CD4-positive, alpha-beta T cell treated with Interleukin-6 for 4 hours (primary cell): ENCODE results near the gene TAAR5.
"Not testable (repeated sequence)": the region's sequence is repeated elsewhere in the genome, so short reads cannot be mapped to it uniquely, and the experiment has no call there.

Source experiments
- DNase-seq: peaks from one replicate; pipeline ENCODE4 v3.0.0-alpha.2; 2020; ENCODE audit warnings: mixed read lengths

TAAR5 gene

DNA sequence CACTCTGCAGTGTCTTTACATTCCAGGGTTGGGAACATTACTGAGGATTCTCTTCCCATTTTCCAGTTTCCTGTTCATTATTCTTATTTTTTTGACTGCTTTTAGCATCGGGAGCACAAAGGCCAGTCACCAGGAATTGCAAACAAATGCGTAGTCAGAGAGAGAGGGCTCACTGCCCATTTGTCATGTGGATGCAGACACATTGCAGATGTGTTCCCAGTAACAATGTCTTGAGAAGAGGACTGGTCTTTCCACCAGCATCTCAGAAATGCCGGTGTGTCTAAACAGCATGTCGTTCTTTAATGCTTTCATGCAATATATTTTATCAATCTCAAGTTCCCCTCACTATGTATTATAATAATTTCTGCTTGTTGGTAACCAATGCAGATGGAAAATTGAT, 20.4 kb downstream of the TAAR5 start:
- no peak for DNase-seq

DNA sequence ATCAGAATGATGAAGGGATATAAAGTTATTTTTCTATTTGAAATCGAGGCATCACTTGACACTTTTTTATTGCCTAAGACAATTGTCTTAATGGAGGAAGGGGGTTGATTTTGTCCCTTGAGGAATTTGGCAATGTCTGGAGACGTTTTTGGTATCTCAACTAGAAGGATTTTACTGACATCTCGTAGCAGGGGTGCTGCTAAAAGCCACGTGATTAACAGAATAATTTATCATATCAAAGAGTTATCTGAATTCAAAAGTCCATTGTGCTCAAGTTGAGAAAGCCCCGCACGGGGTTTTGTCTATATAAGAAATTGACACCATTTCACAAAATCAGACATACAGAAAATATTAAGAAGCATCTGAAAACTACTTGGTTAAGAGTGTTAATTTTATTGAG, 20.9 kb downstream of the TAAR5 start:
- no peak for DNase-seq

DNA sequence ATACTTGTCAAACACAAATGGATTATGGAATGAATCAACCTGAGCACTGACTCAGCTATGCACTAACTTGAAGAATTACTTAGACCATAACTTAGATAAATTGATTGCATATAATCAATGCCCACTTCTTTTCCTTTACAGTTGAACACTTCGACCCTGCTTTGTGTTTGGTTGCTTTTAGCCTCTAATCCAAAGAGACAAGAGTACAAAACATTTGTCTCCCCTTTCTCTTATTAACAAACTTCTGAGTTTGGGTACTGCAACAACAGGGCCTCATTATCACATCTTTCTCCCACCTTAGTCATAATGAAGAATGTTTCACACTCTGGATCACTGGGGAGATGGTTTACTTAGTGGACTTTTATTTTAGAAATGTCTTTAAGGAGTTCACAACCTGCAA, 22.0 kb downstream of the TAAR5 start:
- DNase-seq: no peak

DNA sequence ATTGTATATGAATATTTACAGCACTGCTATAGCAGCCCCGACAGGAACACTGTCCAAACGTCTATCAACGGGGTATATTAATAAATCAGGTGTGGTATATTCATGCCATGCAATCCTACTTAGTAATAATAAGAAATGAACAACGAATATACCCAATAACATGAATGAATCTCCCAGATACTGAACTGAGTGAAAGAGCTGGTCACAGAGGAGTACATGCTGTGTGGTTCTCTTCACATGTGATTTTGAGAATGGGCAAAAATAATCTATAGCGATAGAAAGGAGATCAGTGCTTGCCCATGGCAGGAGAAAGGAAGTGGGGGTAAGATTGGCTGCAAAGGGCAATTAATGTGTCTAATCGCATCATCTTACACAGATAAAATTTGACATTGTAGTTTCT, 23.1 kb downstream of the TAAR5 start:
- no peak for DNase-seq

DNA sequence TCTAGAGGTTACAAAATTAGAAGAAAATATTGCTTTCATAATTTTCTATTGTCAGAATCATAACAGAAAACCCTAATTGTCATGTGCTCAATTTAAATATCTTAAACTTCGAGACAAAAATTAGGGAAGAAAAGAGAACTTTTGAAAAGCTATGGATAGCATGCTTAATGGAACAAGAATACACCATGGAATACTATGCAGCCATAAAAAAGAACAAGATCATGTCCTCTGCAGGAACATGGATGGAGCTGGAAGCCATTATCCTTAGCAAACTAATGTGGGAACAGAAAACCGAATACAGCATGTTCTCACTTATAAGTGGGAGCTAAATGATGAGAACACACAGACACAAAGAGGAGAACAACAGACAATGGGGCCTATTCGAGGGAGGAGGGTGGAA, 29.5 kb downstream of the TAAR5 start:
- not testable (repeated sequence) for DNase-seq

DNA sequence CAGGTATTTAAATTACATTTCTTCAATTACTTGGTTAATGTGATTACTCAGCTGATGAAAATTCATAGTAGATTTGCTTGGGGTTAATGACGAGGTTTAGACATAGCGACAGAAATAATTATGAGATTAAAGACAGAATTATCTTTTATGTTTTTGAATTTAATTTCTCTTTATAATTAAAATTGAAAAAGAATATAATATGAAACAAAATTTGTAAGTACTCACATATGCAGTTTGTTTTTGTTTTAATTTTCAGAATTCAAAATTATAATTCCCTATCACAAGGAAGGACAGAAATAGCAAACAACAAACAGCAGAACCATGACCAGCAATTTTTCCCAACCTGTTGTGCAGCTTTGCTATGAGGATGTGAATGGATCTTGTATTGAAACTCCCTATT, 37.2 kb downstream of the TAAR5 start, which contains the start of gene TAAR8:
TSS of gene TAAR8 (plus strand) at position 301 of the 400 bp plus-strand sequence. CDS start at position 322, 21 bp downstream.
- DNase-seq: no peak

DNA sequence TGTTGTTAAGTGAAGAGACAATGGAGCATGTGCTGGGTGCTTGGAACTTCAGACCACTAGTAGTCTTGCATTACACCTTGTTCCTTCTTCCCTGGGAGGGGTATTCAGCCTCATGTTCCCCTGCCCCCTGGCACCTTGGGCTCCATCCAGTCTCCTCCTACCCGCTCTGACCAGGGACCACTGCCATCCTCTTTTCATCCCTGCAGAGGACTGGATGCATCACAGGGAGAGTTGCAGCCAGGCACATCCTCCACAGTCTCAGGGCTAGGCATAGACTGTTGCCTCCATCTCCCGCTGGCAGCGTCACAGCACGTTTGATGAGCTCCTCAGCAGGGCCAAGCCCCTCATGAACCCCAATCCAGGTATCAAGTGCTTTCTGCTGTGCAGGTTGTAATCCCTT, 38.3 kb downstream of the TAAR5 start:
- DNase-seq: no peak

DNA sequence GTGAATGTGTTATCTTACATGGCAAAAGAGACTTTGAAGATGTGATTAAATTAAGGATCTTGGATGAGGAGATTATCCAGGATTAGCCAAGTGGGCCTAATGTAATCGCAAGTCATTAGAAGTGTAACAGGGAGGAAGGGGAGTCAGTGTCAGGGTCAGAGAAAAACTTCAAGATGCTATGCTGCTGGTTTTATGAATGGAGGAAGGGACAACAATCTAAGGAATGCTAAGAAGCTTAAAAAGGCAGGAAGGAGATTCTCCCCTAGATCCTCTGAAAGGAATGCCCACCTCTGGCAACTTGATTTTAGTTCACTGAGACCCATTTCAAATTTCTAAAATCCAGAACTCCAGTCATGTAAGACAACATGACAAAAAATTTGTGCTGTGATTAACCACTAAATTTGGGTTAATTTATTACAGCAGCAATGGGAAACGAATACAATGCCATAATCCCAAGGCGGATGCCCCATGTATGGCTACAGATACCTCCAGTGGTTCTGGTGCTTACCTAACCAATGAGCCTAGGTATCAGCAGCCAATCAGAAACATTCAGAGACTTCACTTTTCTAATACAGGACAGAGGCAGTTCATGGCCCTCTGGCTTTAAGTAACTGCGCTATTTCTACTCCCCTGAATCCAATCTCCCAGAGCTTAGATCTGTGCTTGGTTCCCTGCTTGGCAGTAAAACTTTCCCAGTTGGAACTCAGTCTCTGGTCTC, 40.6 kb downstream of the TAAR5 start:
- no peak for DNase-seq

DNA sequence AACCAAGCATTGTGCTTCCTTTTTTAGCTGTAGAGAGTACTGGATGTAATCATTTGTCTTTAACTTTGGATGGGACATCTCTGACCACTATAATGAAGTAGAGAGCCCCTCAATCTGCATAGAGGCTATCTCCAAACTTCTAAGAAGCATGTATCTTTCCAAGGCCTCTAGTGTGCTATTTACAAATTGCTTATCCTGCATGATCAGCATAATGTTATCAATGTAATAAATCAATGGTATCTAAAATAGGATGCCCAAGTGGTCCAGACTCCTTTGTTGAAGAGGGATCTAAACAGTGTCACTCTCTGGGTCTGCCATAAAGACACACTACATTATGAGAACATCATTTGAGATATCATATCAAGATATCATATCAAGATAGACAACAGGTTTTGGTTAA, 44.7 kb downstream of the TAAR5 start:
- no peak for DNase-seq
